Fibroblast of lung (primary cell): Measurements from ENCODE around the gene SLC66A2. TPM values are rescaled to one million over a fixed set of nuclear protein-coding genes. Genes with fewer than 3 reads are reported as not detected.
"Not testable (repeated sequence)": the region's sequence is repeated elsewhere in the genome, so short reads cannot be mapped to it uniquely, and the experiment has no call there.

Experiments used
- DNase-seq, 2 donors: peaks; one replicate each; pipeline versions ENCODE4 v3.0.0 to v3.0.0-alpha.2; 2010; ENCODE audit warnings: low read depth in 2 of 2
- H2AFZ ChIP-seq: 2 replicates; pipeline ENCODE4 v1.5.1; 2012; ENCODE audit warnings: low read length, control low read depth, inconsistent platforms
- H3K27ac ChIP-seq: 2 replicates; pipeline ENCODE4 v1.5.1; 2011; ENCODE audit warnings: low read length, control low read depth; ENCODE audit not compliant: insufficient read depth
- H3K27me3 ChIP-seq: 2 replicates; pipeline ENCODE4 v1.5.1; 2011; ENCODE audit warnings: mild to moderate bottlenecking, low read length; ENCODE audit not compliant: control insufficient read depth, insufficient read depth
- H3K36me3 ChIP-seq: 2 replicates; pipeline ENCODE4 v1.5.1; 2011; ENCODE audit warnings: low read length; ENCODE audit not compliant: control insufficient read depth, insufficient read depth
- H3K4me1 ChIP-seq: 2 replicates; pipeline ENCODE4 v1.5.1; 2011; ENCODE audit warnings: low read length; ENCODE audit not compliant: control insufficient read depth, insufficient read depth; ENCODE audit errors: extremely low read depth
- H3K4me2 ChIP-seq: 2 replicates; pipeline ENCODE4 v1.5.1; 2011; ENCODE audit warnings: low read length, control low read depth; ENCODE audit not compliant: insufficient read depth; ENCODE audit errors: extremely low read depth
- H3K4me3 ChIP-seq, 4 experiments: fragments of 200-600 bp in 1 of 4; sonication (generic) in 1 of 4; replicated peaks in 1 of 4; 2 replicates each; pipeline ENCODE4 v1.5.1; 2011 to 2016; ENCODE audit warnings: low read length in 4 of 4, low read depth in 3 of 4, mild to moderate bottlenecking in 3 of 4, control low read depth in 2 of 4, inconsistent platforms in 1 of 4, mixed read lengths in 1 of 4; ENCODE audit not compliant: insufficient read depth in 1 of 4; ENCODE audit errors: control extremely low read depth in 1 of 4
- H3K79me2 ChIP-seq: 2 replicates; pipeline ENCODE4 v1.5.1; 2012; ENCODE audit warnings: mild to moderate bottlenecking, low read length, inconsistent platforms; ENCODE audit not compliant: control insufficient read depth, insufficient read depth
- H3K9ac ChIP-seq: 2 replicates; pipeline ENCODE4 v1.5.1; 2011; ENCODE audit warnings: mild to moderate bottlenecking, low read length, control low read depth; ENCODE audit not compliant: insufficient read depth
- H3K9me3 ChIP-seq: 2 replicates; pipeline ENCODE4 v1.5.1; 2012; ENCODE audit warnings: low read depth, low read length; ENCODE audit not compliant: control insufficient read depth, insufficient read depth
- H4K20me1 ChIP-seq: 2 replicates; pipeline ENCODE4 v1.5.1; 2011; ENCODE audit warnings: low read length; ENCODE audit not compliant: control insufficient read depth, insufficient read depth; ENCODE audit errors: extremely low read depth
- CTCF ChIP-seq, 2 donors: IDR thresholded peaks in 1 of 2; conservative IDR thresholded peaks in 1 of 2; 1 replicate in 1 of 2; 2 replicates in 1 of 2; pipeline ENCODE4 v1.5.1; 2011 to 2012; ENCODE audit warnings: low read length in 2 of 2, control low read depth in 1 of 2, inconsistent platforms in 1 of 2, low read depth in 1 of 2, mild to moderate bottlenecking in 1 of 2
- EZH2 ChIP-seq: IDR thresholded peaks from 2 replicates; pipeline ENCODE4 v1.5.1; 2012; ENCODE audit warnings: low read length, control low read depth, mild to moderate bottlenecking; ENCODE audit errors: missing control alignments
- polyA minus RNA-seq: library from RNA; depleted of rRNA, polyadenylated mRNA; stranded (reverse); fragments of >200 nt; gene quantifications from 2 replicates; pipeline ENCODE4 v1.2.3, GENCODE V29; 2011; ENCODE audit warnings: low replicate concordance
- polyA plus RNA-seq, 2 donors: library from polyadenylated mRNA; depleted of rRNA in 1 of 2; stranded (reverse) in 1 of 2; unstranded in 1 of 2; fragments of >200 nt; gene quantifications; 2 replicates each; pipeline ENCODE4 v1.2.1, GENCODE V29; 2011 to 2012; ENCODE audit warnings: missing spikeins in 1 of 2
- total RNA-seq: library from RNA; depleted of rRNA; stranded (reverse); fragments of >200 nt; gene quantifications from 2 replicates; pipeline ENCODE4 v1.2.1, GENCODE V29; 2014

Gene SLC66A2
- total RNA-seq, result 34.4 and 46.1 TPM in 2 replicates
- polyA plus RNA-seq, result 13.2 and 18.0 TPM in 2 replicates
- 27.1 and 36.7 TPM in 2 replicates for polyA plus RNA-seq (2012)
- 18.5 and 19.5 TPM in 2 replicates for polyA minus RNA-seq

- Histone ChIP-seq H3K9ac (peak within 1 kb of the TSS; percentile 85), H3K79me2 (peaks cover 32% of the 10 kb centered on the region), H3K36me3 (peaks cover 3% of the 10 kb centered on the region), H3K4me1 (peaks cover 5% of the 10 kb centered on the region), H3K27ac (peak within 1 kb of the TSS; percentile 81), H4K20me1 (no peaks in the 10 kb centered on the region), H3K27me3 (no peaks in the 10 kb centered on the region), H3K4me3 (peak within 1 kb of the TSS; percentile 69 to 89 (median 76)), H3K9me3 (no peaks in the 10 kb centered on the region), H3K4me2 (peak within 1 kb of the TSS; percentile 98), H2AFZ (peak within 1 kb of the TSS; percentile 70)
- peak; percentile 79 to 81 for DNase-seq
- TF ChIP-seq EZH2, result no peak
- TF ChIP-seq CTCF (conservative IDR thresholded peaks at IDR 0.05 in 1 of 2, IDR thresholded peaks at IDR 0.05 in 1 of 2; ENCODE audit: low read depth in 1 of 2, low read length in 2 of 2), result no peak
These were observed at the start of gene SLC66A2 for GRCh38 chr18:79951545-79952455. Gene SLC66A2, minus strand, starts transcription at chr18:79951653. Its CDS starts 727 bp downstream, at chr18:79950926.

DNA sequence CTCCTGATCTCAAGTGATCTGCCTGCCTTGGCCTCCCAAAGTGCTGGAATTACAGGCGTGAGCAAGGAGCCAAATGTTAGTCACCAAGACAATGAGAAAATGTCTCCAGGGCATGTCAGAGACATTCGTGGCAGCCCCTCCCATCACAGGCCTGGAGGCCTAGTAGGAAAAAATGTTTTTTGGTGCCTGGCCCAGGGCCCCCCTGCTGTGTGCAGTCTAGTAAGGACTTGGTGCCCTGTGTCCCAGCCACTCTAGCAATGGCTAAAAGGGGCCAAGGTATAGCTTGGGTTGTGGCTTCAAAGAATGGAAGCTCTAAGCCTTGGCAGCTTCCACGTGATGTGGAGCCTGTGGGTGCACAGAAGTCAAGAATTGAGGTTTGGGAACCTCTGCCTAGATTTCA is 49.4 kb upstream of the SLC66A2 start:
- Histone ChIP-seq H3K27me3 (no peaks in the 10 kb centered on the region), H2AFZ (no peak overlapping the region), H3K4me1 (no peaks in the 10 kb centered on the region), H3K27ac (no peak overlapping the region), H3K79me2 (no peaks in the 10 kb centered on the region), H4K20me1 (no peaks in the 10 kb centered on the region), H3K36me3 (no peaks in the 10 kb centered on the region), H3K4me3 (no peak overlapping the region), H3K9ac (no peak overlapping the region), H3K9me3 (no peaks in the 10 kb centered on the region), H3K4me2 (no peak overlapping the region)
- TF ChIP-seq EZH2 (no peak), CTCF (conservative IDR thresholded peaks at IDR 0.05 in 1 of 2, IDR thresholded peaks at IDR 0.05 in 1 of 2; ENCODE audit: low read depth in 1 of 2, low read length in 2 of 2) (no peak)
- no peak for DNase-seq

DNA sequence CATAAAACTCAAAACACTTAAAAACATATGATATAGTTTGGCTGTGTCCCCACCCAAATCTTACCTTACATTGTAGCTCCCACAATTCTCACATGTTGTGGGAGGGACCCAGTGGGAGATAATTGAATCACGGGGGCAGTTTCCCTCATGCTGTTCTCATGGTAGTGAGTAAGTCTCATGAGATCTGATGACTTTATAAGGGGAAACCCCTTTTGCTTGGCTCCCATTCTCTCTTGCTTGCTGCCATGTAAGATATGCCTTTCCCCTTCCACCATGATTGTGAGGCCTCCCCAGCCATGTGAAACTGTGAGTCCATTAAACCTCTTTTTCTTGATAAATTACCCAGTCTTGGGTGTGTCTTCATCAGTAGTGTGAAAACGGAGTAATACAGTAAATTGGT is 48.2 kb upstream of the SLC66A2 start:
- H3K27me3 ChIP-seq, H3K36me3 ChIP-seq, H4K20me1 ChIP-seq, H3K4me1 ChIP-seq, H3K4me3 ChIP-seq, H3K9ac ChIP-seq, H3K9me3 ChIP-seq, H3K27ac ChIP-seq, H2AFZ ChIP-seq, H3K4me2 ChIP-seq, H3K79me2 ChIP-seq, DNase-seq: not testable (repeated sequence)
